SW480 (cell line): ENCODE results near the gene ARHGEF17.

Source experiments
- DNase-seq: peaks from one replicate; pipeline ENCODE4 v3.0.0-alpha.2; 2016; ENCODE audit warnings: low spot score

The ARHGEF17 gene

DNA sequence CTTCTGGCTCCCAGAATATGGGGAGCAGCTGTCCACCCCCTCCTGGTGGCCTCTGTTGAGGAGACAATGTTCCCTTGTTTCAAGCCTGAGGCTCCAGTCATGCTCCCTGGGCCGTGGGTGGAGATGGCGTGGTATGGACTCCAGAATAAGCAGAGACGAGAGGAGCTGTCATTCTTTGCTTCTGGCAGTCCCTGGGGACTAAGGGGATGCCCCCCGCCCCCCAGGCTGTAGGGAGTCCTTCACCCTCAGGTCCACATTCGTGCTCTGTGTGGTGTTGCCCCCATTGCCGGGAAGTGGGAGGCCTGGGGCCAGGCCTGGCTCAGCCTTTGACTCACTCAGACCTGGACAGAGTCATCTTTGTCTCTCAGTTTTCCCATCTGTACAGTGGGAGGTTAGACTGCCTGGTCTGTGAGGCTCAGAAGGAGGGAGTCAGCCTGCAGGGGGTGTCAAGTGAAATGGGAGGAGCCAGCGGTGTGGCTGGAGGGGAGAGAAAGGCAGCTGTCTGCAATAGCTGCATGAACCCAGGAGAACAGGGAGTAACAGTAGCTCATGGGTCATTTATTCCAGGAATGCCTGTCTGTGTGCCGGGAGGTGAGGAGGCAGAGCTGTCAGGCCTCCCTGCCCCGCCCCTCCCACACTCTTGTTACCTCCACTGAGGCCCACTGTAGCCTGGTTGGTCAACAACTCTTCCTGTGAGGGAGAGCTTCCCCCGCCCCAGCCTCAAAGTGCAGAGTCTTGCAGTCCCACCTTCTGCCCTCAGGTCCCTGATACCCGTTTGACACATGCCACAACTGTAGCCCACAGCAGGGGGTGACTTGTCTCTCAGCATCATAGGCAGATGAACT, 6.3 kb downstream of the ARHGEF17 start:
- peak; percentile 34 for DNase-seq

GRCh38 chr11:73315293-73316020, 7.4 kb downstream of the ARHGEF17 start:
- DNase-seq, result no peak

GRCh38 chr11:73316422-73316821, 8.3 kb downstream of the ARHGEF17 start:
- no peak for DNase-seq

DNA sequence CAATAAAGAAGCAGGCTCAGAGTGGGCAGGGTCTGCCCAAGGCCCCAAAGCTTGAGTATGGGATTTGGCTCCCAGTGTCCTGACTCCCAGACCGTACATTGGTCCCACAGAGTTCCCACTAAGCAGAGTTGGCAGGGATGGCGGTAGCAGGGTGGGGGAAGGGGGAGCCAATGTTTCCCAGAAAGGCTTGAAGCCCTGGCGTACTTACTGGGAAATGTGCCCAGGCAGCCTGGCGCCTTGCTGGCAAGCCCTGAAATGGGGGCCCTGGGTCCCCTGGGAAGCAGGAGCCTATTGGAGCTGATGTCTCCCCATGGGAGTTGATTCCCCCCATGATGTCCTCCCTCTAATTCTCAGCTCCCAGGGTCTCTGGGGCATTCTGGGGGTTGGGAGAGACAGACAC, 9.3 kb downstream of the ARHGEF17 start:
- DNase-seq, result no peak

DNA sequence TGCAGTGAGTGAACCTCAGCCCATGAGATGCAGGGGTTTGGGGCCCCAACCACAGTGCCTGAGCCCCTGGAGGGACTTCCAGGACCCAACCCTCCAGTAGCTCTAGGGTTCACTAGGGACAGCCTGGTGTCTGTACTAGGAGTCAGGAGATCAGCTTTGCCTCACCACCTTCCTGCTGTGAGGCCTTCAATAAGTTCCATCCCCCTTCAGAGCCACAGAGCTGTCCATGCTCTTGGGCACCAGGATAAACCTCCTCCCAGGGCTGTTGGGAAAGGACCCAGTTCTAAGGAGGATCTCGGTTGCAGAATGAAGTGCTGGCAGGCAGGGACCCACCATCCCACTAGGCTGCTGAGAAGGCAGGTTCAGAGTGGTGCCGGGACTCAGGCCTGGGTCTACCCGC, 9.7 kb downstream of the ARHGEF17 start:
- DNase-seq, result no peak

DNA sequence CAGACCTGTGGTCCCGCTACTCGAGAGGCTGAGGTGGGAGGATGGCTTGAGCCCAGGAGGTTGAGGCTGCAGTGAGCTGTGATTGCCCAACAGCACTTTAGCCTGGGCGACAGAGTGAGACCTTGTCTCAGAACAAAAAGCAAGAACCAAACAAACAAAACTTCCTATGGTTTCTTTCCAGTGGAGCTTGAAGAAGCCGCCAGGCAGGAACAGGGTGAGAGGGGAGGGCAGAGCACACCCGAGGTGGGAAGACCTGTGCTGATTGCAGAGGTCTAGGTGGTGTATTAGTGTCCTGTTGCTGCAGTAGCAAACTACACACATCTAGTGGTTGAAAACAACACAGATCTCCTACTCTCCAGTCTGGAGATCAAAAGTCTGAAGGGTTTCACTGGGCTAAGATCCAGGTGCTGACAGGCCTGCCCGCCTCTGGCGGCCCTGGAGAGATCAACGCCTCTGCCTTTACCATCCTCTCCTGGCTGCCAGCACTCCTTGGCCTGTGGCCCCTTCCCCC, 10.5 kb downstream of the ARHGEF17 start:
- no peak for DNase-seq

DNA sequence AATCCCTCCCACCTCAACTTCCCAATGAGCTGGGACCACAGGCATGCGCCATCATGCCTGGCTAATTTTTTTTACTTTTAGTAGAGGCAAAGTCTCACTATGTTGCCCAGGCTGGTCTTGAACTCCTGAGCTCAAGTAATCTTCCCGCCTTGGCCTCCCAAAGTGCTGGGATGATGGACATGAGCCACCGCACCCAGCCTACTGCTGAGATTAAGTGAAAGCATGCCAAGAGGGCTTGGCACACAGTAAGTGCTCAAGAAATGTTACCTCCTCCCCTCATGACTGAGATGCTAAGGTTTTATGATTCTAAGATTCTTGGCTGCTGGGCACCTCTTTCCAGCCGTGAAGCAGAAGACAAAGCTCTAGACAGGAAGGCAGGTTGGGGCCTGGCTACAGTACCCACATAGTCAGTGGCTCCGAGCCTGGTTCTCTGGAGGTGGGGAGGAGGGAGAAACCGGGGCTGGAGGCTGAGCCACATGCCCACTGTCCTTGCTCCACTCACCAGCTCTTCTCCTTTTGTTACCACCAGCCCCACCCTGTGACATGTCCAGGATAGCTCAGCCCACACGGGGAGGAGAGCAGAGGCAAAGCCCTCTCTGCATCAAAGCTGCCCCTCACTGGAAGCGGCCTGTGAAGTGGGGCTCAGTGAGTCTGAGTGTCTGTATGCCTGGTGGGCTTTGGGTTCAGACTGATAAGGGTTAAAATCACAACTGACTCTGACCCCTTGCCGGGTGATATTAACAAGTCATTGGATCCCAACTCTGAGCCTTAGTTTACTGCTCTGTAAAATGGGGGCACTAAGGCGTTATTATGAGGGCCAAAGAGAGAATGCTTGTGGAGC, 12.9 kb downstream of the ARHGEF17 start:
- no peak for DNase-seq

GRCh38 chr11:73321604-73322381, 13.7 kb downstream of the ARHGEF17 start:
- no peak for DNase-seq

DNA sequence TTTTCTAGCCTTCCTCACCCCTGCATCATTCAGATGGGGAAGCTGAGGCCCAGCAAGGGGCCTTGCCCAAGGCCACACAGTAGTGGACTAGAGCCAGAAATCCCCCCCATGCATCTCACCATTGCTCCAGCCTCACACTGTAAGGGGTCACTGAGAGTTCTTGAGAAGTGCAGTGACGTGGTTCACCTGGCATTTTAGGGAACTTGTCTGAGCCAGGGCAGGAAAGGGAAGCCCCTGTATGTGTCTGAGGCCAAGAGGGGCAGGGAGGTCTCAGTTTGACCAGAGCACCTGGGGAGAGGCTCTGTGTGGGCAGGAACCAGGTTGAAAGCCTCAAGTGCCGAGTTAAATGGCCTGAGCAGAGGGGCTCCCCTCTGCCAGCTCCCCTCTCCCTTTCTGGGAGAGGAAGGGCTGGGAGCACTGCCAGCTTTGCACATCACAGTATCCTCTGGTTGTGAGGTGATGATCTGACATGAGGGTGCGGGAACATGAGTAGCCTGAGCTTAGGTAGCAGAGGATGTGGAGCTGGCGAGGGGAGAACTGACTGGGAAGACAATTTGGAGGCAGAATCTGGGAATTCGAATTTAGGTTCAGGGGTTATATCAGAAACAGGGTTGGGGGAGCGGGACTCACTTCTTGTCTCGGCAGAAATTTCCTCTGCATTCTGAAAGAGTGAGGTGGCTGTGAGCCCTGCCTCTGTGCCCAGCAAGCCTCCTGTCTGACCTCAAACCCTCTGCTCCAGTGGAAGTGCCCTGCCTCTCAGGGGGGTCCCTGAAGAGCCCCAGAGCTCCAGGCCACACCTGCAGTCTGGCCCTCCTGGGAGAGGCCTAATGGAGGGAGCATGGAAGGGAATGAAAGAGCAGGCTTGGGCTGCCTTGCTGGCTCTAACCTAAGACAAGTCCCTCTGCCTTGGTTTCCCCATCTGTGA, 14.6 kb downstream of the ARHGEF17 start:
- no peak for DNase-seq

DNA sequence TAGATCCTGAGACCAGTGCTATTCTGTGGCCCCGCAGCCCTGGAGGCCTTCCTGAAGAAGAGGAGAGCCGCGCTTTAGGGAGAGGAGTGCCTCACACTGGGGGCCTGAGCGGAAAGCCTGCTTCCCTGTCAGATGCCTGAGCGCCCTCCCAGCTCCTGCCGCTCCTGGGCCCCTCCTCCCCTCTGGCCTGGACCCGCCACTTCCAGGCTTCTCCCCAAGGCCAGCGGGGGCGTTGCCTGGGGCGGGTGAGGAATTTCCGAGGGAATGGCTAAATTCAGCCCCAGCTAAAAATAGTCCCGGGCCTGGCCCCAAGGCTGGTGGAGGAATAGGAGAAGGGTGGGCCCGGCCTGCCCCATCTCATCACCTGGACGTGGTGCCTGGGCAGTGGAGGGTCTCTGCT, 15.4 kb downstream of the ARHGEF17 start:
- no peak for DNase-seq

DNA sequence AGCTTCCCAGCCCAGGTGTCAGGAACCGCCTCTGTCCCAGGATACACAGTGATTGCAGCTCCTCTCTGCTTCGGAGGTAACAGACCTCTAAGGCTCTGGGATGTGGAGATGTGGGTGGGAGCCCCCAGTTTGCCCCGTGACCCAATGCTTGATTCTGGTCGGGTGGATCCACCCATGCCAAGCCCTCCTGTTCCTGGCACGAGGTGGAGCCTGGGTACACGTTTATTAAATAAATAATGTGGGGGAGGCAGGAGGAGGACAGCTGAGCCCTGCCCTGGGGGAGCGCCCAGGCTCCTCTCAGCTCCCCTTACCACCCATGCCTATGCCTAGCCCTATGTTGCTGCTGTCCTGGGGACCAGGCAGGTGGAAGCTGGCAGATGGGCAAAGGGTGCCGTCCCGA, 16.0 kb downstream of the ARHGEF17 start:
- DNase-seq, result no peak

GRCh38 chr11:73324665-73325035, 16.6 kb downstream of the ARHGEF17 start:
- DNase-seq, result no peak

DNA sequence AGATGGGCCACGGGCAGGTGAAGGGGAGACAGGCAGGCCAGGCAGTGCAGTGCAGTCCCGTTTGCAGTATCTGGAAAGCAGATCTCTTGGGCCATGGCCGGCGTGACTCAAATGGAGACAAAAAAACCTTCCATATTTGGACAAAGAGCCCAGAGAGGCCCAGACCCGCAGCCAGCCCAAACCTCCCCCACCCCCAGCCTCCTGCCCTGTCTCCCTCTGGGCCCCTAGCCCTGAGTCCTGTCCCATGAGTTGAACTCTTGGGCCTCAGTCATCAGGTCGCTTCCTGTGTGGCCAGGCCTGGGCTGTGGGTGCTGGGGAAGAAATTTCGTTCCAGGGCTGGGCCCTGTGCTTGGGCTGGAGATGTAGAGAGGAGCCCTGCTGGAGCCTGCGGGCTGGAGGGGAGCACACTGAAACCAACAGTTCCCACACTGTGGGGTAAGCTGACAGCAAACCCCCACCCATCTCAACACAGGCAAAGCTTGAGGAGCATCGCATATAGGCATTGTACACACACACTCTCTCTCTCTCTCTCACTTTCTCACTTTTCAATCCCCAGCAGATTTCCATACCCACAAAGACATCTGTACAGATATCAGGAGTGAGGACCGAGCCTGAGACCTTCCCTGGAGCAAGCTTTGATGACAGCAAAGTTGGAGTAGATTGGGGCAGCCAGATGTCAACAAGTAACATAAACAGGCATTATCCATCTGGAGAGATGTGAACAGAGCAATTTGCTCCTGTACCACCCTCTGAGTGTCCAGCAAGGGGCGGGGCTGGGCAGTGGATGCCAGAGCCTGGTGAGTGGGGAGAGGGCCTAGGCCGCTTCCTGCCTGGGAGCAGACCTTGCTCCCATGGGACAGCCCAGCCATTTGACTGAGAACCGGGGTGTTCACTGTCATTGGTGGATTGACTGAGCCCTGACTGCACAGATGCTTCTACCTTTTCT, 17.2 kb downstream of the ARHGEF17 start:
- DNase-seq, result no peak

GRCh38 chr11:73326929-73327811, 19.1 kb downstream of the ARHGEF17 start:
- peak; percentile 40 for DNase-seq

DNA sequence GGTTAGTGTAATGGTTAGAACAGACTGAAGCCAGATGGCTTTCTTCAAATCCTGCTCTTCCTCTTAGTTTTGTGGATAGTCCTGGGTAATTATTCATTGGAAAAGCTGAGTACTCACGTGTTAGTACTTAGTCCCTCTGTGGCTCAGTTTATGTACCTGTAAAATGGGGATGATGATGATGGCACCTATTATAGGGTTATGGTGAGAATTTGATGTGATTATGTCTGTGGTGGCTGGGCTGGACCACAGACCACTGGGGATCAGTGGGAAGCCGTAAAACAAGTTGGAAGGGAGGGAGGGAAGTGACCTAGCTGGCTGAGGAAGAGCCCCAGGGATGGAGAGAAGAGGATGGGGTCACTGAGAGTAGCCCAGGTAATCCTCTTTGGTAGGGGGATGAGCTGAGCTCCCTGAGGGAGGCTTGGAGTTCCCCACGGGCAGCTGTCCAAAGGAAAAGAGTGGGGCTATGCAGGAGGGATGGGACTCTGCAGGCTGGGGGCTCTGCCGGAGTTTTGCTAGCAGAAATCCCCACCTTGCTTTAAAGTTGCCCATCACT, 19.8 kb downstream of the ARHGEF17 start:
- DNase-seq, result no peak

GRCh38 chr11:73330569-73331093, 22.6 kb downstream of the ARHGEF17 start:
- DNase-seq, result no peak

GRCh38 chr11:73331138-73331916, 23.3 kb downstream of the ARHGEF17 start:
- DNase-seq, result no peak
